ENCODE results near the gene FOXJ3. TPM values are rescaled to one million over a fixed set of nuclear protein-coding genes. Genes with fewer than 3 reads are reported as not detected.

FOXJ3 gene
- total RNA-seq, 1 experiment from 2014 or later: 51.4 TPM

GRCh38 chr1:42173155-42173933 is 161.7 kb downstream of the FOXJ3 start:
- TF ChIP-seq CTCF (IDR thresholded peaks at IDR 0.05; ENCODE audit: unreplicated experiment): peak; percentile 97

GRCh38 chr1:42172381-42173133 is 162.5 kb downstream of the FOXJ3 start:
- no peaks in the 10 kb centered on the region for H3K9me3 Mint-ChIP-seq (ENCODE audit: low read depth, unreplicated experiment)
- H3K27me3 Mint-ChIP-seq (ENCODE audit: unreplicated experiment): no peaks in the 10 kb centered on the region
- DNase-seq: no peak
- intact Hi-C loops (cut with micrococcal nuclease; ENCODE audit: unreplicated experiment): loop anchor here (2.0 to 10.0 kb wide), 2 partner anchors 26 to 152 kb away; no protein-coding TSS in a partner anchor
- BruUV-seq (replicated peaks): no TSS peak
- peaks cover 17% of the 10 kb centered on the region for H3K36me3 Mint-ChIP-seq (ENCODE audit: insufficient read depth, unreplicated experiment)
- H3K4me3 Mint-ChIP-seq (ENCODE audit: low read depth, unreplicated experiment): no peak overlapping the region
- CTCF ChIA-PET: interaction anchor here (1.0 to 1.5 kb wide), 6 partner anchors 12 to 657 kb away, joined by 3 to 8 read pairs (median 5); partner anchors contain the start of gene GUCA2B
- H3K27ac Mint-ChIP-seq (ENCODE audit: unreplicated experiment): no peak overlapping the region
- peaks cover 27% of the 10 kb centered on the region for H3K4me1 Mint-ChIP-seq (ENCODE audit: low read depth, unreplicated experiment)
- TF ChIP-seq CTCF (IDR thresholded peaks at IDR 0.05; ENCODE audit: unreplicated experiment): no peak

More at GRCh38 chr1:42173155-42173933, 161.7 kb downstream of the FOXJ3 start:
- H3K27me3 Mint-ChIP-seq (ENCODE audit: unreplicated experiment): no peaks in the 10 kb centered on the region
- no peak overlapping the region for H3K27ac Mint-ChIP-seq (ENCODE audit: unreplicated experiment)
- no peak overlapping the region for H3K4me3 Mint-ChIP-seq (ENCODE audit: low read depth, unreplicated experiment)
- H3K4me1 Mint-ChIP-seq (ENCODE audit: low read depth, unreplicated experiment): peaks cover 23% of the 10 kb centered on the region
- peaks cover 17% of the 10 kb centered on the region for H3K36me3 Mint-ChIP-seq (ENCODE audit: insufficient read depth, unreplicated experiment)
- intact Hi-C loops (cut with micrococcal nuclease; ENCODE audit: unreplicated experiment): loop anchor here (2.0 to 10.0 kb wide), 2 partner anchors 27 to 151 kb away; no protein-coding TSS in a partner anchor
- H3K9me3 Mint-ChIP-seq (ENCODE audit: low read depth, unreplicated experiment): no peaks in the 10 kb centered on the region
- BruUV-seq (replicated peaks): no TSS peak
- CTCF ChIA-PET: interaction anchor here (1.0 to 1.9 kb wide), 7 partner anchors 8 to 658 kb away, joined by 3 to 8 read pairs (median 6); partner anchors contain the start of gene GUCA2B
- DNase-seq: peak; percentile 76

- DNase-seq: no peak
- no TSS peak for BruUV-seq (replicated peaks)
- Mint-ChIP-seq H3K4me3 (ENCODE audit: low read depth, unreplicated experiment) (no peak overlapping the region), H3K4me1 (ENCODE audit: low read depth, unreplicated experiment) (peaks cover 34% of the 10 kb centered on the region), H3K9me3 (ENCODE audit: low read depth, unreplicated experiment) (no peaks in the 10 kb centered on the region), H3K27me3 (ENCODE audit: unreplicated experiment) (no peaks in the 10 kb centered on the region), H3K27ac (ENCODE audit: unreplicated experiment) (no peak overlapping the region), H3K36me3 (ENCODE audit: insufficient read depth, unreplicated experiment) (peaks cover 13% of the 10 kb centered on the region)
- intact Hi-C loops (cut with micrococcal nuclease; ENCODE audit: unreplicated experiment): loop anchor here (2.0 to 10.0 kb wide), 2 partner anchors 25 to 153 kb away; no protein-coding TSS in a partner anchor
- TF ChIP-seq CTCF (IDR thresholded peaks at IDR 0.05; ENCODE audit: unreplicated experiment): no peak
- CTCF ChIA-PET: no interaction called here
These were observed 163.3 kb downstream of the FOXJ3 start for GRCh38 chr1:42171679-42172266.

Measured in Calu3 (cell line).